GM12878 (cell line): ENCODE results near the gene EAF2. TPM values are rescaled to one million over a fixed set of nuclear protein-coding genes. Genes with fewer than 3 reads are reported as not detected.
A peak's percentile ranks its signal among the peaks of the same experiment; 100 is the strongest.

ENCODE experiments used
- ATF7 ChIP-seq: fragments of 450-650 bp; IDR thresholded peaks from 2 replicates; pipeline ENCODE4 v1.6.1; 2016; ENCODE audit warnings: low read depth, mild to moderate bottlenecking
- BACH1 ChIP-seq: fragments of 450-650 bp; IDR thresholded peaks from 2 replicates; pipeline ENCODE4 v1.6.1; 2017; ENCODE audit warnings: mild to moderate bottlenecking, borderline replicate concordance
- BCL3 ChIP-seq: IDR thresholded peaks from 2 replicates; pipeline ENCODE4 v1.6.1; 2011; ENCODE audit warnings: borderline replicate concordance, low read depth, mild to moderate bottlenecking, moderate library complexity, low read length; ENCODE audit not compliant: insufficient read depth, poor library complexity, severe bottlenecking
- CEBPB ChIP-seq, 2 experiments: fragments of 150-350 bp in 1 of 2; IDR thresholded peaks; 2 replicates each; pipeline ENCODE4 v1.6.1; 2012 to 2014; ENCODE audit warnings: low read depth in 2 of 2, low read length in 2 of 2, borderline replicate concordance in 1 of 2, inconsistent platforms in 1 of 2
- CHD1 ChIP-seq: IDR thresholded peaks from 2 replicates; pipeline ENCODE4 v1.6.1; 2012; ENCODE audit warnings: low read depth, low read length, improper control_type of control experiment
- CHD2 ChIP-seq: IDR thresholded peaks from 2 replicates; pipeline ENCODE4 v1.6.1; 2011; ENCODE audit warnings: low read depth, low read length, improper control_type of control experiment, borderline replicate concordance
- CREB1 ChIP-seq: IDR thresholded peaks from 2 replicates; pipeline ENCODE4 v1.6.1; 2012; ENCODE audit warnings: low read depth, mild to moderate bottlenecking, inconsistent platforms
- E2F4 ChIP-seq: IDR thresholded peaks from 2 replicates; pipeline ENCODE4 v1.6.1; 2012; ENCODE audit warnings: low read depth, low read length, improper control_type of control experiment
- GABPA ChIP-seq: IDR thresholded peaks from 2 replicates; pipeline ENCODE4 v1.6.1; 2014; ENCODE audit warnings: antibody characterized with exemption, low read depth, mild to moderate bottlenecking, inconsistent platforms
- GATAD2B ChIP-seq: fragments of 450-650 bp; conservative IDR thresholded peaks from 2 replicates; pipeline ENCODE4 v1.6.1; 2017; ENCODE audit warnings: low read depth, mild to moderate bottlenecking, moderate library complexity
- HDAC2 ChIP-seq: fragments of 200-600 bp; sonication (generic); IDR thresholded peaks from 2 replicates; pipeline ENCODE4 v1.6.1; 2017
- IKZF2 ChIP-seq, 2 experiments: fragments of 450-650 bp; IDR thresholded peaks; 2 replicates each; pipeline ENCODE4 v1.6.1; 2017; ENCODE audit warnings: mild to moderate bottlenecking in 2 of 2, moderate library complexity in 2 of 2
- KAT2A ChIP-seq: conservative IDR thresholded peaks from 2 replicates; pipeline ENCODE4 v1.6.1; 2011; ENCODE audit warnings: low read depth, low read length; ENCODE audit not compliant: control insufficient read depth
- LARP7 ChIP-seq: fragments of 450-650 bp; IDR thresholded peaks from 2 replicates; pipeline ENCODE4 v1.6.1; 2017; ENCODE audit warnings: mild to moderate bottlenecking
- MEF2B ChIP-seq: fragments of 450-650 bp; IDR thresholded peaks from 2 replicates; pipeline ENCODE4 v1.6.1; 2018; ENCODE audit warnings: mild to moderate bottlenecking, moderate library complexity; ENCODE audit not compliant: partially characterized antibody, poor library complexity, severe bottlenecking
- MXI1 ChIP-seq: fragments of 150-350 bp; IDR thresholded peaks from 2 replicates; pipeline ENCODE4 v1.6.1; 2011; ENCODE audit warnings: low read depth, mild to moderate bottlenecking, inconsistent platforms, low read length, improper control_type of control experiment
- MYB ChIP-seq: fragments of 150-350 bp; IDR thresholded peaks from 2 replicates; pipeline ENCODE4 v1.6.1; 2014; ENCODE audit warnings: mild to moderate bottlenecking, low read depth, low read length, borderline replicate concordance
- NFYA ChIP-seq: IDR thresholded peaks from 2 replicates; pipeline ENCODE4 v1.6.1; 2011; ENCODE audit warnings: low read depth, mild to moderate bottlenecking, low read length, improper control_type of control experiment, borderline replicate concordance
- RCOR1 ChIP-seq: conservative IDR thresholded peaks from 2 replicates; pipeline ENCODE4 v1.6.1; 2012; ENCODE audit warnings: low read depth, low read length, improper control_type of control experiment
- RUNX3 ChIP-seq: IDR thresholded peaks from 2 replicates; pipeline ENCODE4 v1.6.1; 2012; ENCODE audit warnings: low read length, inconsistent platforms
- SPI1 ChIP-seq: IDR thresholded peaks from 2 replicates; pipeline ENCODE4 v1.6.1; 2011; ENCODE audit warnings: low read depth, mild to moderate bottlenecking, low read length, moderate library complexity, borderline replicate concordance; ENCODE audit not compliant: insufficient read depth
- STAT1 ChIP-seq: fragments of 450-650 bp; conservative IDR thresholded peaks from 2 replicates; pipeline ENCODE4 v1.6.1; 2014; ENCODE audit warnings: antibody characterized with exemption, mild to moderate bottlenecking
- TCF12 ChIP-seq: IDR thresholded peaks from 2 replicates; pipeline ENCODE4 v1.6.1; 2011; ENCODE audit warnings: low read depth, mild to moderate bottlenecking, low read length
- USF1 ChIP-seq: IDR thresholded peaks from 2 replicates; pipeline ENCODE4 v1.6.1; 2011; ENCODE audit warnings: borderline replicate concordance, low read depth, mild to moderate bottlenecking, moderate library complexity, mixed read lengths, low read length; ENCODE audit not compliant: insufficient read depth; ENCODE audit errors: extremely low read length
- polyA plus RNA-seq, 11 experiments: library from polyadenylated mRNA; depleted of rRNA in 4 of 11; unstranded in 6 of 11; stranded (reverse) in 5 of 11; fragments of >200 nt; fragmentation: Nextera tagmentation in 4 of 11; fragmentation: Illumina TruSeq in 1 of 11; extraction: Ambion mirVana in 4 of 11; extraction: Trizol in 1 of 11; gene quantifications; 1 replicate in 1 of 11; 2 replicates in 10 of 11; pipeline versions ENCODE4 v1.2.1 to v1.2.3, GENCODE V29; 2011 to 2016; ENCODE audit warnings: inconsistent platforms in 2 of 11, missing spikeins in 2 of 11, low read depth in 1 of 11
- total RNA-seq, 4 experiments: library from RNA; depleted of rRNA in 3 of 4; stranded (reverse); fragments of >200 nt in 3 of 4; fragmentation: Illumina TruSeq in 1 of 4; extraction: Trizol in 1 of 4; gene quantifications; 2 replicates each; pipeline versions ENCODE4 v1.2.1 to v1.2.3, GENCODE V29; 2013 to 2021
- TF ChIP-seq, protein P1 (sequence below): fragments of 450-650 bp; IDR thresholded peaks from 2 replicates; pipeline ENCODE4 v1.6.1; 2018; ENCODE audit warnings: borderline replicate concordance, mild to moderate bottlenecking; ENCODE audit not compliant: partially characterized antibody

EAF2 gene
- total and polyA plus RNA-seq, 10 of the 15 experiments (the other 5 are each of a cell fraction or from before 2014, with no cell fraction given), result 47.3 to 193 (median 72.2) TPM

DNA sequence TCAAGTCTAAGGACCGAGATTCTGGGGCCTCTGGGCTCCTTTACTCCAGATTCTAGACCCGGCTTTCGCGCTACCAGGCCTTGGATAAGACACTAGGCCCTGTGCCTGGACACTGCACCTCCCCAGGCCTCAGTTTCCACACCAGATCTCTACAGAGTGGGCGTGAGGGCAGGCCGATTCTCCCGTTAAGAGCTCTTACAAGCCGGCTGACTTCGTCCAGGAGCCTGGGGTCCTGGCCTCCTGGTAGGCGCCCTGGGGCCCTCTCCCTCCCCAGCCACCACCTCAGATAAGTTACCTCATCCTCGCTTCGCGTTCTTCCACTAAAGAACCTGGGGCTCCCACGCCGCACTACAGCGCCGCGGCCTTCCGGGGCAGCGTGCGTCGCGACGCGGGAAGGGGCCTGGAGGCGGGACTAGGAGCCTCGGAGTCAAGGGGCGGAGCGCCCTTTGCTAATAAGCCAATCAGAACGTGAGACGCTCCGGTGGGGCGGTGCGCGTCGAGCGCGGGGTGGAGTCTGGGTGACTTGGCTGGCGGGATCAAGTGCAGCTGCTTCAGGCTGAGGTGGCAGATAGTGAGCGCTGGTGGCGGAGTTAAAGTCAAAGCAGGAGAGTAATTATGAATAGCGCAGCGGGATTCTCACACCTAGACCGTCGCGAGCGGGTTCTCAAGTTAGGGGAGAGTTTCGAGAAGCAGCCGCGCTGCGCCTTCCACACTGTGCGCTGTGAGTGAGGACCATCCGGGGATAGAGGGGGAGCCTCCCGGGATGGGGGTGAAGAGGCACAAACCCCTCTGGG, at the start of gene EAF2, which contains the start of gene IQCB1 (continued):
- TF ChIP-seq BCL3, result no peak
- TF ChIP-seq RCOR1, result 0 out of 2 replicates have a peak, but pooled peaks have one; percentile 21
- TF ChIP-seq CHD1, result 0 out of 2 replicates have a peak, but pooled peaks have one; percentile 53
- TF ChIP-seq CHD2, result peak; percentile 60; the same call in 1 of the 2 replicates
- TF ChIP-seq E2F4, result 0 out of 2 replicates have a peak, but pooled peaks have one; percentile 38
- TF ChIP-seq USF1, result no peak
- TF ChIP-seq MEF2B, result peak; percentile 21
- TF ChIP-seq IKZF2 (IDR thresholded peaks at IDR 0.05), result peak in 1 of 2 experiments; percentile 49; a peak in 2 of 4 replicates
- TF ChIP-seq NFYA, result no peak
- no peak for TF ChIP-seq STAT1
- no peak for TF ChIP-seq ATF7
- no peak for TF ChIP-seq LARP7
- TF ChIP-seq GATAD2B, result peak; percentile 64; the same call in 1 of the 2 replicates
- TF ChIP-seq KAT2A, result no peak
- TF ChIP-seq MXI1, result peak; percentile 64; the same call in 1 of the 2 replicates
- no peak for TF ChIP-seq RUNX3
- TF ChIP-seq TCF12, result peak; percentile 96
- peak; percentile 79 for TF ChIP-seq CREB1
- TF ChIP-seq HDAC2, result no peak
- no peak for TF ChIP-seq CEBPB (IDR thresholded peaks at IDR 0.05; ENCODE audit: borderline replicate concordance in 1 of 2, low read depth in 2 of 2, low read length in 2 of 2)
- peak; percentile 73 for TF ChIP-seq BACH1
- no peak for TF ChIP-seq GABPA
- TF ChIP-seq MYB, result no peak
- TF ChIP-seq, protein P1, sequence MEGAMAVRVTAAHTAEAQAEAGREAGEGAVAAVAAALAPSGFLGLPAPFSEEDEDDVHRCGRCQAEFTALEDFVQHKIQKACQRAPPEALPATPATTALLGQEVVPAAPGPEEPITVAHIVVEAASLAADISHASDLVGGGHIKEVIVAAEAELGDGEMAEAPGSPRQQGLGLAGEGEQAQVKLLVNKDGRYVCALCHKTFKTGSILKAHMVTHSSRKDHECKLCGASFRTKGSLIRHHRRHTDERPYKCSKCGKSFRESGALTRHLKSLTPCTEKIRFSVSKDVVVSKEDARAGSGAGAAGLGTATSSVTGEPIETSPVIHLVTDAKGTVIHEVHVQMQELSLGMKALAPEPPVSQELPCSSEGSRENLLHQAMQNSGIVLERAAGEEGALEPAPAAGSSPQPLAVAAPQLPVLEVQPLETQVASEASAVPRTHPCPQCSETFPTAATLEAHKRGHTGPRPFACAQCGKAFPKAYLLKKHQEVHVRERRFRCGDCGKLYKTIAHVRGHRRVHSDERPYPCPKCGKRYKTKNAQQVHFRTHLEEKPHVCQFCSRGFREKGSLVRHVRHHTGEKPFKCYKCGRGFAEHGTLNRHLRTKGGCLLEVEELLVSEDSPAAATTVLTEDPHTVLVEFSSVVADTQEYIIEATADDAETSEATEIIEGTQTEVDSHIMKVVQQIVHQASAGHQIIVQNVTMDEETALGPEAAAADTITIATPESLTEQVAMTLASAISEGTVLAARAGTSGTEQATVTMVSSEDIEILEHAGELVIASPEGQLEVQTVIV, result no peak
- no peak for TF ChIP-seq SPI1
